Naive thymus-derived CD4-positive, alpha-beta T cell (primary cell): ENCODE results near the gene DIAPH2. TPM values are rescaled to one million over a fixed set of nuclear protein-coding genes. Genes with fewer than 3 reads are reported as not detected.

ENCODE experiments used
- ATAC-seq: fragments of 150-1000 bp; cut with Tn5 transposase; 2 replicates; pipeline ENCODE4 v1.10.0; 2021; ENCODE audit warnings: mild to moderate bottlenecking, moderate library complexity
- CTCF ChIA-PET: fragments of 350-600 bp; sonication (Branson Sonifier 250); formaldehyde crosslinking; loops from one replicate; lab custom pipeline; 2021; ENCODE audit warnings: antibody characterized with exemption; lab: Charles Lee
- POLR2A ChIA-PET: fragments of 350-600 bp; sonication (Branson Sonifier 250); formaldehyde crosslinking; loops from one replicate; lab custom pipeline; 2021; ENCODE audit warnings: antibody characterized with exemption, inconsistent platforms; lab: Charles Lee
- DNase-seq, 9 donors: peaks; one replicate each; pipeline versions ENCODE4 v3.0.0 to v3.0.0-alpha.2; 2020 to 2022; ENCODE audit warnings: mixed read lengths in 1 of 9
- H3K27ac ChIP-seq: one replicate; pipeline ENCODE4 v1.7.0; 2013; ENCODE audit warnings: mild to moderate bottlenecking, low read depth, low read length, moderate library complexity
- H3K27me3 ChIP-seq, 2 donors: one replicate each; pipeline ENCODE4 v1.7.0; 2013; ENCODE audit warnings: low read length in 2 of 2, mild to moderate bottlenecking in 2 of 2, moderate library complexity in 2 of 2; ENCODE audit not compliant: control insufficient read depth in 2 of 2, insufficient read depth in 2 of 2
- H3K36me3 ChIP-seq, 3 experiments: 1 replicate in 2 of 3; 2 replicates in 1 of 3; pipeline ENCODE4 v1.7.0; 2013; ENCODE audit warnings: low read length in 3 of 3, mild to moderate bottlenecking in 3 of 3, moderate library complexity in 1 of 3; ENCODE audit not compliant: insufficient read depth in 3 of 3, control insufficient read depth in 2 of 3
- H3K4me1 ChIP-seq, 2 donors: one replicate each; pipeline ENCODE4 v1.7.0; 2013; ENCODE audit warnings: low read length in 2 of 2, mild to moderate bottlenecking in 2 of 2, moderate library complexity in 1 of 2; ENCODE audit not compliant: control insufficient read depth in 2 of 2, insufficient read depth in 2 of 2
- H3K4me3 ChIP-seq: 2 replicates; pipeline ENCODE4 v1.7.0; 2013; ENCODE audit warnings: mild to moderate bottlenecking, low read length
- H3K9me3 ChIP-seq, 3 experiments: 1 replicate in 2 of 3; 2 replicates in 1 of 3; pipeline ENCODE4 v1.7.0; 2013; ENCODE audit warnings: low read length in 3 of 3; ENCODE audit not compliant: control insufficient read depth in 2 of 3
- H3K27ac Mint-ChIP-seq, 9 donors: one replicate each; pipeline ENCODE4 v1.8.0; 2020 to 2022; ENCODE audit warnings: mixed read lengths in 9 of 9, mild to moderate bottlenecking in 8 of 9, moderate library complexity in 5 of 9, inconsistent platforms in 2 of 9
- H3K27me3 Mint-ChIP-seq, 5 donors: one replicate each; pipeline ENCODE4 v1.8.0; 2021 to 2022; ENCODE audit warnings: mixed read lengths in 5 of 5, mild to moderate bottlenecking in 1 of 5
- H3K36me3 Mint-ChIP-seq, 5 donors: one replicate each; pipeline ENCODE4 v1.8.0; 2020 to 2022; ENCODE audit warnings: mixed read lengths in 5 of 5, mild to moderate bottlenecking in 3 of 5, inconsistent platforms in 1 of 5
- H3K4me1 Mint-ChIP-seq, 7 donors: one replicate each; pipeline ENCODE4 v1.8.0; 2020 to 2022; ENCODE audit warnings: mixed read lengths in 7 of 7, mild to moderate bottlenecking in 3 of 7, inconsistent platforms in 1 of 7
- H3K4me3 Mint-ChIP-seq, 10 donors: one replicate each; pipeline ENCODE4 v1.8.0; 2020 to 2022; ENCODE audit warnings: mild to moderate bottlenecking in 10 of 10, mixed read lengths in 10 of 10, moderate library complexity in 6 of 10, inconsistent platforms in 2 of 10
- H3K9me3 Mint-ChIP-seq, 11 donors: one replicate each; pipeline ENCODE4 v1.8.0; 2020 to 2022; ENCODE audit warnings: mixed read lengths in 11 of 11, mild to moderate bottlenecking in 4 of 11, inconsistent platforms in 1 of 11, moderate library complexity in 1 of 11
- intact Hi-C, 2 donors: fragments of 100-400 bp; cut with micrococcal nuclease; formaldehyde crosslinking; loops; one replicate each; pipeline ENCODE4 v1.15.1; 2023
- polyA plus RNA-seq, 2 donors: library from polyadenylated mRNA; unstranded; fragments of 300-500 nt; fragmentation: Illumina TruSeq; gene quantifications; one replicate each; pipeline ENCODE4 v1.2.3, GENCODE V29; 2021
- total RNA-seq, 6 experiments: library from RNA in 5 of 6; stranded (reverse) in 5 of 6; gene quantifications; 1 replicate in 5 of 6; 2 replicates in 1 of 6; pipeline ENCODE4 v1.2.3 and lab custom pipeline; 2021 to 2026

DIAPH2 gene
- total and polyA plus RNA-seq, 7 experiments from 2014 or later = 4.2 to 23.9 (median 6.9) TPM

GRCh38 chrX:97215186-97215585, 530.5 kb downstream of the DIAPH2 start:
- H3K4me1 Mint-ChIP-seq = no peaks in the 10 kb centered on the region
- no peaks in the 10 kb centered on the region for H3K9me3 Mint-ChIP-seq
- Histone ChIP-seq H3K36me3 (no peaks in the 10 kb centered on the region), H3K27me3 (no peaks in the 10 kb centered on the region), H3K9me3 (no peaks in the 10 kb centered on the region), H3K4me3 (no peak overlapping the region), H3K4me1 (no peaks in the 10 kb centered on the region), H3K27ac (no peak overlapping the region)
- no peak overlapping the region for H3K27ac Mint-ChIP-seq
- no peaks in the 10 kb centered on the region for H3K36me3 Mint-ChIP-seq
- intact Hi-C loops = no loop called here
- ATAC-seq (no peak), DNase-seq (no peak)
- H3K27me3 Mint-ChIP-seq = no peaks in the 10 kb centered on the region
- CTCF ChIA-PET = no interaction called here
- POLR2A ChIA-PET = no interaction called here
- no peak overlapping the region for H3K4me3 Mint-ChIP-seq

- POLR2A ChIA-PET = no interaction called here
- no peaks in the 10 kb centered on the region for H3K36me3 ChIP-seq
- no peak for ATAC-seq
- no peak overlapping the region for H3K4me3 ChIP-seq
- Mint-ChIP-seq H3K27me3 (no peaks in the 10 kb centered on the region), H3K36me3 (no peaks in the 10 kb centered on the region), H3K4me1 (no peaks in the 10 kb centered on the region), H3K4me3 (no peak overlapping the region), H3K27ac (no peak overlapping the region), H3K9me3 (no peaks in the 10 kb centered on the region)
- H3K4me1 ChIP-seq = no peaks in the 10 kb centered on the region
- H3K27me3 ChIP-seq = no peaks in the 10 kb centered on the region
- no peaks in the 10 kb centered on the region for H3K9me3 ChIP-seq
- intact Hi-C loops = no loop called here
- no peak for DNase-seq
- CTCF ChIA-PET = no interaction called here
- no peak overlapping the region for H3K27ac ChIP-seq
Observed at GRCh38 chrX:97224148-97224547, 539.5 kb downstream of the DIAPH2 start.

GRCh38 chrX:97229318-97229717, 544.7 kb downstream of the DIAPH2 start:
- no peaks in the 10 kb centered on the region for H3K27me3 ChIP-seq

GRCh38 chrX:97230948-97231347, 546.3 kb downstream of the DIAPH2 start:
- Mint-ChIP-seq H3K4me3 (no peak overlapping the region), H3K9me3 (peaks cover 0 to 1% (median 0%) of the 10 kb centered on the region in 11 donors), H3K27me3 (no peaks in the 10 kb centered on the region), H3K4me1 (no peaks in the 10 kb centered on the region), H3K27ac (no peak overlapping the region), H3K36me3 (peaks cover 0 to 7% (median 0%) of the 10 kb centered on the region in 5 donors)
- DNase-seq = no peak
- Histone ChIP-seq H3K4me1 (no peaks in the 10 kb centered on the region), H3K9me3 (no peaks in the 10 kb centered on the region), H3K27ac (no peak overlapping the region), H3K4me3 (no peak overlapping the region), H3K36me3 (no peaks in the 10 kb centered on the region), H3K27me3 (no peaks in the 10 kb centered on the region)
- ChIA-PET POLR2A (no interaction called here), CTCF (no interaction called here)
- intact Hi-C loops = no loop called here
- ATAC-seq = no peak

More at GRCh38 chrX:97229318-97229717, 544.7 kb downstream of the DIAPH2 start:
- no peak overlapping the region for H3K27ac ChIP-seq
- no peaks in the 10 kb centered on the region for H3K36me3 ChIP-seq
- no peak overlapping the region for H3K4me3 Mint-ChIP-seq
- H3K4me1 ChIP-seq = no peaks in the 10 kb centered on the region
- no peak for ATAC-seq
- H3K27me3 Mint-ChIP-seq = no peaks in the 10 kb centered on the region
- peaks cover 0 to 1% (median 0%) of the 10 kb centered on the region in 11 donors for H3K9me3 Mint-ChIP-seq
- ChIA-PET POLR2A (no interaction called here), CTCF (no interaction called here)
- no peak overlapping the region for H3K27ac Mint-ChIP-seq
- H3K36me3 Mint-ChIP-seq = peaks cover 0 to 7% (median 0%) of the 10 kb centered on the region in 5 donors
- DNase-seq = no peak
- intact Hi-C loops = no loop called here
- H3K4me1 Mint-ChIP-seq = no peaks in the 10 kb centered on the region
- no peaks in the 10 kb centered on the region for H3K9me3 ChIP-seq
- no peak overlapping the region for H3K4me3 ChIP-seq

GRCh38 chrX:97234471-97235081, 549.9 kb downstream of the DIAPH2 start:
- DNase-seq (no peak), ATAC-seq (no peak)
- Histone ChIP-seq H3K27ac (no peak overlapping the region), H3K36me3 (no peaks in the 10 kb centered on the region), H3K4me1 (no peaks in the 10 kb centered on the region), H3K4me3 (no peak overlapping the region), H3K9me3 (no peaks in the 10 kb centered on the region), H3K27me3 (no peaks in the 10 kb centered on the region)
- Mint-ChIP-seq H3K27ac (no peak overlapping the region), H3K4me1 (no peaks in the 10 kb centered on the region), H3K27me3 (no peaks in the 10 kb centered on the region), H3K9me3 (peaks cover 0 to 1% (median 0%) of the 10 kb centered on the region in 11 donors), H3K36me3 (peaks cover 0 to 7% (median 0%) of the 10 kb centered on the region in 5 donors), H3K4me3 (no peak overlapping the region)
- ChIA-PET POLR2A (no interaction called here), CTCF (no interaction called here)
- intact Hi-C loops = no loop called here

GRCh38 chrX:97238632-97239031, 554.0 kb downstream of the DIAPH2 start:
- H3K4me3 Mint-ChIP-seq = no peak overlapping the region

GRCh38 chrX:97252111-97252510, 567.5 kb downstream of the DIAPH2 start:
- Histone ChIP-seq H3K27me3 (no peaks in the 10 kb centered on the region), H3K4me3 (no peak overlapping the region), H3K9me3 (no peaks in the 10 kb centered on the region), H3K4me1 (no peaks in the 10 kb centered on the region), H3K36me3 (no peaks in the 10 kb centered on the region), H3K27ac (no peak overlapping the region)
- ChIA-PET CTCF (no interaction called here), POLR2A (no interaction called here)
- H3K36me3 Mint-ChIP-seq = peaks cover 0 to 8% (median 0%) of the 10 kb centered on the region in 5 donors
- ATAC-seq (no peak), DNase-seq (no peak)
- intact Hi-C loops = no loop called here
- H3K4me3 Mint-ChIP-seq = no peak overlapping the region
- H3K27ac Mint-ChIP-seq = no peak overlapping the region
- H3K27me3 Mint-ChIP-seq = no peaks in the 10 kb centered on the region
- peaks cover 0 to 1% (median 0%) of the 10 kb centered on the region in 7 donors for H3K4me1 Mint-ChIP-seq
- no peaks in the 10 kb centered on the region for H3K9me3 Mint-ChIP-seq

More at GRCh38 chrX:97238632-97239031, 554.0 kb downstream of the DIAPH2 start:
- no peaks in the 10 kb centered on the region for H3K4me1 Mint-ChIP-seq
- Histone ChIP-seq H3K36me3 (no peaks in the 10 kb centered on the region), H3K4me1 (no peaks in the 10 kb centered on the region), H3K9me3 (no peaks in the 10 kb centered on the region), H3K27ac (no peak overlapping the region), H3K27me3 (no peaks in the 10 kb centered on the region), H3K4me3 (no peak overlapping the region)
- H3K9me3 Mint-ChIP-seq = no peaks in the 10 kb centered on the region
- DNase-seq = no peak
- CTCF ChIA-PET = no interaction called here
- no peaks in the 10 kb centered on the region for H3K27me3 Mint-ChIP-seq
- POLR2A ChIA-PET = no interaction called here
- no peak overlapping the region for H3K27ac Mint-ChIP-seq
- ATAC-seq = no peak
- intact Hi-C loops = no loop called here
- peaks cover 0 to 2% (median 0%) of the 10 kb centered on the region in 5 donors for H3K36me3 Mint-ChIP-seq
